ENCODE results near the gene NES. TPM values are rescaled to one million over a fixed set of nuclear protein-coding genes. Genes with fewer than 3 reads are reported as not detected.

NES gene
- total and polyA plus RNA-seq, 2 of the 8 experiments (the other 6 are each of a cell fraction or from before 2014, with no cell fraction given) = 13.3 to 135 TPM

DNA sequence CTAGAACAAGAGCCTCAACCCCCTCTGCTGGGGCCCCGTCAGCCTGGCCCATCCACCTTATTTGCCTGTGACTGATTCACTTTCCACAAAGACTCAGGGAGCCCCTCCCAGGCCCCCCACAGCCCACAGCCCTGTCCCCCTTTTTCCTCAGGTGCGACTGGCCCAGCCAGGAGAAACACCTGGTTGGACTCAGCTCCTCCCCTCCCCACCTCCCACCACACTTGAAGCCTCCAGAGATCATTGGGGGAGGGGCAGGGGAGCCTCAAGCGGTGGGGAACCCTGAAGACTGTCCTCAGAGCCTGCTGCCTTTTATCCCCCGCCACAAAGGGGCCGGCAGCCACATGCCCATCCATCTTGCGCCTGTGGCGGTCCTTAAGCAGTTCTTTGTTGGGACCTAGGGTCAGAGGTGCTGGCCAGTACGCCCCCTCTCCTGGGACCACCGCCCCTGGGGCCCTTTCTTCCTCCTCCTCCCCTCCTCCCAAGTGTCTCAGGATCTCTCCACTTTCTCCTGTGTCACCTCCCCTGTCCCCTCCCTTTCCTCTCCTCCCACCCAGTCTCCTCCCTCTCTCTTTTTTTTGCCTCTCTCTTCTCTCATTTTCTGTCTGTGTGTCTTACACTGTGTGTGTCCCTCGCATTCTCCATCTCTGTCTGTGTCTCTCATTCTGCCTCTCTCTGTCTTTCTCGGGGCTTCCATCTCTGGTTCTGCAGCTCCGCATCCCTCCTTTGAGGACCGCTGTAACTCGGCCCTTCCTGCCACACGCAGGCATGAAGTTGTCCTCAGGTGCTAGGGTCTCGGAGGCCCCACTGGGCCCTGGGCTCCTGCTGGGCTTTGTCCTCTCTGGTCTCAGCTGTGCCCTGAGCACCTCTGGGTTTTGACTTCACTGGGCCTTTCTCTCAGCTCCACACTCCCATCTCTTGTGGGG is 16.0 kb upstream of the NES start (continued):
- TF ChIP-seq SP2 (IDR thresholded peaks at IDR 0.05; ENCODE audit: low read length) (no peak), SP1 (IDR thresholded peaks at IDR 0.05; ENCODE audit: low read depth, low read length) (peak; percentile 90), TAF7 (optimal IDR thresholded peaks at IDR 0.05; ENCODE audit: borderline replicate concordance, low read depth, low read length) (peak; percentile 51), TCF12 (IDR thresholded peaks at IDR 0.05; ENCODE audit: low read depth, low read length) (peak; percentile 96), CEBPB (IDR thresholded peaks at IDR 0.05; ENCODE audit: low read depth, low read length) (0 out of 2 replicates have a peak, but pooled peaks have one; percentile 31), HDAC2 (IDR thresholded peaks at IDR 0.05; ENCODE audit: borderline replicate concordance in 1 of 2, low read depth in 2 of 2, low read length in 2 of 2) (peak in 1 of 2 experiments; percentile 89; a peak in 2 of 4 replicates), RAD21 (IDR thresholded peaks at IDR 0.05 in 1 of 2, conservative IDR thresholded peaks at IDR 0.05 in 1 of 2; ENCODE audit: low read depth in 2 of 2, low read length in 2 of 2) (peak in 1 of 2 experiments; percentile 10; a peak in 1 of 4 replicates), KDM1A (IDR thresholded peaks at IDR 0.05; ENCODE audit: borderline replicate concordance, low read length) (no peak; the same call in none of the 2 replicates), SUZ12 (IDR thresholded peaks at IDR 0.05; ENCODE audit: low read length) (no peak), CBX5 (IDR thresholded peaks at IDR 0.05; ENCODE audit: low read depth, low read length) (no peak), SIX5 (IDR thresholded peaks at IDR 0.05; ENCODE audit: low read depth, low read length) (no peak), MAFK (IDR thresholded peaks at IDR 0.05; ENCODE audit: low read depth, low read length) (no peak), RBBP5 (IDR thresholded peaks at IDR 0.05; ENCODE audit: borderline replicate concordance, low read depth, low read length) (no peak; the same call in 1 of the 2 replicates), POLR2AphosphoS5 (IDR thresholded peaks at IDR 0.05; ENCODE audit: low read depth, low read length) (no peak), GABPA (IDR thresholded peaks at IDR 0.05; ENCODE audit: borderline replicate concordance, insufficient read depth, low read length) (0 out of 2 replicates have a peak, but pooled peaks have one; percentile 56), CHD1 (IDR thresholded peaks at IDR 0.05; ENCODE audit: low read depth, low read length) (no peak), CHD2 (IDR thresholded peaks at IDR 0.05; ENCODE audit: low read length) (peak; percentile 64; the same call in 1 of the 2 replicates), BCL11A (IDR thresholded peaks at IDR 0.05; ENCODE audit: low read depth in 2 of 2, low read length in 2 of 2) (no peak)
- TF ChIP-seq, protein P1, sequence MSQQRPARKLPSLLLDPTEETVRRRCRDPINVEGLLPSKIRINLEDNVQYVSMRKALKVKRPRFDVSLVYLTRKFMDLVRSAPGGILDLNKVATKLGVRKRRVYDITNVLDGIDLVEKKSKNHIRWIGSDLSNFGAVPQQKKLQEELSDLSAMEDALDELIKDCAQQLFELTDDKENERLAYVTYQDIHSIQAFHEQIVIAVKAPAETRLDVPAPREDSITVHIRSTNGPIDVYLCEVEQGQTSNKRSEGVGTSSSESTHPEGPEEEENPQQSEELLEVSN (IDR thresholded peaks at IDR 0.05) = no peak
- TF ChIP-seq, protein P2, sequence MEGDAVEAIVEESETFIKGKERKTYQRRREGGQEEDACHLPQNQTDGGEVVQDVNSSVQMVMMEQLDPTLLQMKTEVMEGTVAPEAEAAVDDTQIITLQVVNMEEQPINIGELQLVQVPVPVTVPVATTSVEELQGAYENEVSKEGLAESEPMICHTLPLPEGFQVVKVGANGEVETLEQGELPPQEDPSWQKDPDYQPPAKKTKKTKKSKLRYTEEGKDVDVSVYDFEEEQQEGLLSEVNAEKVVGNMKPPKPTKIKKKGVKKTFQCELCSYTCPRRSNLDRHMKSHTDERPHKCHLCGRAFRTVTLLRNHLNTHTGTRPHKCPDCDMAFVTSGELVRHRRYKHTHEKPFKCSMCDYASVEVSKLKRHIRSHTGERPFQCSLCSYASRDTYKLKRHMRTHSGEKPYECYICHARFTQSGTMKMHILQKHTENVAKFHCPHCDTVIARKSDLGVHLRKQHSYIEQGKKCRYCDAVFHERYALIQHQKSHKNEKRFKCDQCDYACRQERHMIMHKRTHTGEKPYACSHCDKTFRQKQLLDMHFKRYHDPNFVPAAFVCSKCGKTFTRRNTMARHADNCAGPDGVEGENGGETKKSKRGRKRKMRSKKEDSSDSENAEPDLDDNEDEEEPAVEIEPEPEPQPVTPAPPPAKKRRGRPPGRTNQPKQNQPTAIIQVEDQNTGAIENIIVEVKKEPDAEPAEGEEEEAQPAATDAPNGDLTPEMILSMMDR (IDR thresholded peaks at IDR 0.05; ENCODE audit: control extremely low read depth in 1 of 3, insufficient read depth in 1 of 3, low read depth in 1 of 3, low read length in 3 of 3) = no peak
